Endothelial cell of umbilical vein (primary cell): ENCODE data around the gene RCVRN. TPM values are rescaled to one million over a fixed set of nuclear protein-coding genes. Genes with fewer than 3 reads are reported as not detected.

Experiments used
- BruUV-seq: library from RNA; stranded (reverse); fragments of 400-500 nt; replicated peaks from 2 replicates; lab custom pipeline; 2021; lab: Mats Ljungman, UMichigan
- CTCF ChIA-PET: fragments of 300-600, 350-600 bp; sonication (Branson Sonifier 250); formaldehyde crosslinking; loops from one replicate; lab custom pipeline; 2021; ENCODE audit warnings: antibody characterized with exemption, inconsistent platforms; lab: Charles Lee
- POLR2A ChIA-PET: fragments of 300-600, 350-600 bp; sonication (Branson Sonifier 250); formaldehyde crosslinking; loops from one replicate; lab custom pipeline; 2021; ENCODE audit warnings: antibody characterized with exemption, inconsistent platforms; lab: Charles Lee
- DNase-seq: peaks from one replicate; pipeline ENCODE4 v3.0.0-alpha.2; 2011; ENCODE audit warnings: low read depth, low spot score
- FAIRE-seq: peaks from 2 replicates; lab custom pipeline; 2011; peaks lifted over from hg19 to GRCh38; lab: Jason Lieb, UNC
- H2AFZ ChIP-seq: 2 replicates; pipeline ENCODE4 v1.6.0; 2012; ENCODE audit warnings: low read depth, low read length, control low read depth, inconsistent platforms
- H3K27ac ChIP-seq: 2 replicates; pipeline ENCODE4 v1.5.1; 2011; ENCODE audit warnings: low read depth, mild to moderate bottlenecking, control low read depth, low read length, moderate library complexity; ENCODE audit not compliant: insufficient read depth
- H3K27me3 ChIP-seq, 2 experiments: 2 replicates each; pipeline versions ENCODE4 v1.6.0 to v1.6.1; 2011; ENCODE audit warnings: low read length in 2 of 2, mixed read lengths in 1 of 2; ENCODE audit not compliant: control insufficient read depth in 2 of 2, insufficient read depth in 2 of 2
- H3K36me3 ChIP-seq, 2 experiments: 2 replicates in 1 of 2; 3 replicates in 1 of 2; pipeline ENCODE4 v1.5.1; 2011; ENCODE audit warnings: low read length in 2 of 2, mild to moderate bottlenecking in 1 of 2, moderate library complexity in 1 of 2; ENCODE audit not compliant: control insufficient read depth in 2 of 2, insufficient read depth in 2 of 2; ENCODE audit errors: extremely low read depth in 1 of 2
- H3K4me1 ChIP-seq: 3 replicates; pipeline ENCODE4 v1.5.1; 2011; ENCODE audit warnings: mild to moderate bottlenecking, low read length; ENCODE audit not compliant: control insufficient read depth, insufficient read depth; ENCODE audit errors: extremely low read depth
- H3K4me2 ChIP-seq: 2 replicates; pipeline ENCODE4 v1.6.1; 2011; ENCODE audit warnings: low read length, control low read depth, mixed read lengths; ENCODE audit not compliant: insufficient read depth
- H3K4me3 ChIP-seq, 3 experiments: fragments of 200-600 bp in 1 of 3; sonication (generic), shearing (Covaris generic) in 1 of 3; replicated peaks in 1 of 3; 2 replicates each; pipeline ENCODE4 v1.5.1; 2011 to 2016; ENCODE audit warnings: control low read depth in 3 of 3, low read length in 3 of 3, mild to moderate bottlenecking in 2 of 3, inconsistent platforms in 1 of 3, low read depth in 1 of 3, moderate library complexity in 1 of 3; ENCODE audit not compliant: insufficient read depth in 1 of 3
- H3K79me2 ChIP-seq: 2 replicates; pipeline ENCODE4 v1.6.0; 2012; ENCODE audit warnings: low read length, inconsistent platforms; ENCODE audit not compliant: control insufficient read depth, insufficient read depth
- H3K9ac ChIP-seq: replicated peaks from 2 replicates; pipeline ENCODE3; 2011; ENCODE audit warnings: low read length, control low read depth; ENCODE audit not compliant: insufficient read depth; ENCODE audit errors: extremely low read depth
- H3K9me1 ChIP-seq: replicated peaks from 3 replicates; pipeline ENCODE4 v1.6.0; 2011; ENCODE audit warnings: mild to moderate bottlenecking, low read length; ENCODE audit not compliant: control insufficient read depth, insufficient read depth; ENCODE audit errors: extremely low read depth
- H3K9me3 ChIP-seq: replicated peaks from 2 replicates; pipeline ENCODE4 v1.5.1; 2012; ENCODE audit warnings: low read length, inconsistent platforms; ENCODE audit not compliant: control insufficient read depth, insufficient read depth
- H4K20me1 ChIP-seq: replicated peaks from 2 replicates; pipeline ENCODE3; 2011; ENCODE audit warnings: mild to moderate bottlenecking, low read length; ENCODE audit not compliant: control insufficient read depth, insufficient read depth; ENCODE audit errors: extremely low read depth
- EZH2 ChIP-seq: IDR thresholded peaks from 2 replicates; pipeline ENCODE4 v1.6.1; 2012; ENCODE audit warnings: borderline replicate concordance, low read depth, mild to moderate bottlenecking, moderate library complexity, low read length, inconsistent platforms; ENCODE audit not compliant: severe bottlenecking
- FOS ChIP-seq: IDR thresholded peaks from 2 replicates; pipeline ENCODE4 v1.6.1; 2011; ENCODE audit warnings: mild to moderate bottlenecking, low read length, moderate library complexity, borderline replicate concordance; ENCODE audit not compliant: insufficient read depth
- GATA2 ChIP-seq: IDR thresholded peaks from 2 replicates; pipeline ENCODE4 v1.7.0; 2011; ENCODE audit warnings: low read depth, mild to moderate bottlenecking, moderate library complexity, mixed read lengths, low read length; ENCODE audit not compliant: insufficient read length, insufficient read depth
- JUN ChIP-seq: IDR thresholded peaks from 2 replicates; pipeline ENCODE4 v1.6.1; 2011; ENCODE audit warnings: borderline replicate concordance, low read depth; ENCODE audit not compliant: insufficient read length, insufficient read depth
- MYC ChIP-seq: IDR thresholded peaks from one replicate; pipeline ENCODE4 v1.6.1; 2011; ENCODE audit warnings: mild to moderate bottlenecking, low read depth, low read length
- POLR2A ChIP-seq: IDR thresholded peaks from 2 replicates; pipeline ENCODE4 v1.6.1; 2012; ENCODE audit warnings: low read depth, mild to moderate bottlenecking, control low read depth, low read length
- POLR2AphosphoS5 ChIP-seq: IDR thresholded peaks from 2 replicates; pipeline ENCODE4 v1.6.1; 2012; ENCODE audit warnings: low read depth, mild to moderate bottlenecking, control low read depth, low read length, moderate library complexity; ENCODE audit not compliant: insufficient read depth
- dilution Hi-C: fragments of 300-500 bp; cut with MboI; formaldehyde crosslinking; loops from one replicate; pipeline ENCODE4 v1.15.0; 2019; ENCODE audit warnings: low sequenced_read_pairs; ENCODE audit not compliant: extremely low pct_ligation_motif_present
- intact Hi-C: fragments of 100-400 bp; cut with micrococcal nuclease; formaldehyde crosslinking; loops from one replicate; pipeline ENCODE4 v1.10.0; 2022
- polyA plus RNA-seq, 4 experiments: library from polyadenylated mRNA; depleted of rRNA in 3 of 4; stranded (reverse) in 3 of 4; unstranded in 1 of 4; fragments of >200 nt; gene quantifications; 2 replicates each; pipeline versions ENCODE4 v1.2.1 to v1.2.3, GENCODE V29; 2011 to 2012; ENCODE audit warnings: missing spikeins in 1 of 4
- total RNA-seq: library from RNA; stranded (reverse); gene quantifications from 2 replicates; pipeline ENCODE4 v1.2.3, GENCODE V29; 2021
- TF ChIP-seq, protein P1 (sequence below), 2 donors: IDR thresholded peaks; 1 replicate in 1 of 2; 2 replicates in 1 of 2; pipeline ENCODE4 v1.5.1; 2011; ENCODE audit warnings: low read length in 2 of 2, mild to moderate bottlenecking in 2 of 2, moderate library complexity in 2 of 2, control low read depth in 1 of 2, inconsistent platforms in 1 of 2, low read depth in 1 of 2; ENCODE audit not compliant: insufficient read depth in 1 of 2; ENCODE audit errors: extremely low read depth in 1 of 2
- TF ChIP-seq, protein P2 (sequence below): IDR thresholded peaks from 2 replicates; pipeline ENCODE4 v1.6.1; 2011; ENCODE audit not compliant: insufficient read depth, insufficient read length

The RCVRN gene
- total and polyA plus RNA-seq, 2 donors (not counting 3 experiments of a cell fraction or from before 2014, with no cell fraction given), result not detected

DNA sequence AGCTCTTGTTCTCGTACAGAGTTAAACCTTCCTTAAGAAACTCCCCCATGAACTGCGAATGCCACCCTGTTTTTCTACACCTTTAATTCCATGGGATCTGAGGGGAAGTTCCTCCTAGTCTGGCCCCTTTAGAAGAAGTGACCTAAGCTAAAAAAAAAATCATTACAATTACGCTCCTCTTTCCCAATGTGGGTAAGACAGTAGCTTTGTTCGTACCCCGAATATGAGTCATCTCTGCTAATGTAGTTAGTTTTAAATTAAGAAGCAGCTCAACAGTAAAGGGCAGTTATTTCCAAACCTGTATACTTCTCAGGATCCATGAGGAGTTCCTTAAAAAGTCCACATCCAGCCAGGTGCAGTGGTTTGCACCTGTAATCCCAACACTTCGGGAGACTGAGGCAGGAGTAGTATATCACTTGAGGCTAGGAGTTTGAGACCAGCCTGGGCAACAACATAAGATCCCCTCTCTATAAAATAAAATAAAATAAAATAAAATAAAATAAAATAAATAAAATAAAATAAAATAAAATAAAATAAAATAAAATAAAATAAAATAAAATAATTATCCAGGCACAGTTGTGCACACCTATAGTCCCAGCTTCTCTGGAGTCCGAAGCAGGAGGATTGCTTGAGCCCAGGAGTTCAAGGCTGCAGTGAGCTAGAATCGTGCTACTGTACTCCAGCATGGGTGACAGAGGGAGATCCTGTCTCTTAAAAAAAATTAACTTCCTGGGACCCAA is 26.1 kb downstream of the RCVRN start:
- no peaks in the 10 kb centered on the region for H3K4me1 ChIP-seq
- dilution Hi-C loops, result no loop called here
- H3K9me1 ChIP-seq, result no peaks in the 10 kb centered on the region
- intact Hi-C loops, result no loop called here
- H2AFZ ChIP-seq, result no peak overlapping the region
- no peaks in the 10 kb centered on the region for H3K27me3 ChIP-seq
- no TSS peak for BruUV-seq
- H3K79me2 ChIP-seq, result no peaks in the 10 kb centered on the region
- CTCF ChIA-PET, result no interaction called here
- FAIRE-seq (no peak), DNase-seq (no peak)
- H4K20me1 ChIP-seq, result no peaks in the 10 kb centered on the region
- no peak overlapping the region for H3K27ac ChIP-seq
- H3K9ac ChIP-seq, result no peak overlapping the region
- no peak overlapping the region for H3K4me2 ChIP-seq
- TF ChIP-seq EZH2 (no peak), MYC (no peak), JUN (no peak), FOS (no peak), GATA2 (no peak), POLR2A (no peak), POLR2AphosphoS5 (no peak)
- TF ChIP-seq, protein P1, sequence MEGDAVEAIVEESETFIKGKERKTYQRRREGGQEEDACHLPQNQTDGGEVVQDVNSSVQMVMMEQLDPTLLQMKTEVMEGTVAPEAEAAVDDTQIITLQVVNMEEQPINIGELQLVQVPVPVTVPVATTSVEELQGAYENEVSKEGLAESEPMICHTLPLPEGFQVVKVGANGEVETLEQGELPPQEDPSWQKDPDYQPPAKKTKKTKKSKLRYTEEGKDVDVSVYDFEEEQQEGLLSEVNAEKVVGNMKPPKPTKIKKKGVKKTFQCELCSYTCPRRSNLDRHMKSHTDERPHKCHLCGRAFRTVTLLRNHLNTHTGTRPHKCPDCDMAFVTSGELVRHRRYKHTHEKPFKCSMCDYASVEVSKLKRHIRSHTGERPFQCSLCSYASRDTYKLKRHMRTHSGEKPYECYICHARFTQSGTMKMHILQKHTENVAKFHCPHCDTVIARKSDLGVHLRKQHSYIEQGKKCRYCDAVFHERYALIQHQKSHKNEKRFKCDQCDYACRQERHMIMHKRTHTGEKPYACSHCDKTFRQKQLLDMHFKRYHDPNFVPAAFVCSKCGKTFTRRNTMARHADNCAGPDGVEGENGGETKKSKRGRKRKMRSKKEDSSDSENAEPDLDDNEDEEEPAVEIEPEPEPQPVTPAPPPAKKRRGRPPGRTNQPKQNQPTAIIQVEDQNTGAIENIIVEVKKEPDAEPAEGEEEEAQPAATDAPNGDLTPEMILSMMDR (IDR thresholded peaks at IDR 0.05; ENCODE audit: extremely low read depth in 1 of 2, insufficient read depth in 1 of 2, low read depth in 1 of 2, low read length in 2 of 2), result no peak
- TF ChIP-seq, protein P2, sequence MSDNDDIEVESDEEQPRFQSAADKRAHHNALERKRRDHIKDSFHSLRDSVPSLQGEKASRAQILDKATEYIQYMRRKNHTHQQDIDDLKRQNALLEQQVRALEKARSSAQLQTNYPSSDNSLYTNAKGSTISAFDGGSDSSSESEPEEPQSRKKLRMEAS, result no peak
- peaks cover 5% of the 10 kb centered on the region for H3K9me3 ChIP-seq
- POLR2A ChIA-PET, result no interaction called here
- no peaks in the 10 kb centered on the region for H3K36me3 ChIP-seq
- no peak overlapping the region for H3K4me3 ChIP-seq
